Dermis microvascular lymphatic vessel endothelial cell (primary cell): ENCODE measurements around the gene LILRB1. TPM values are rescaled to one million over a fixed set of nuclear protein-coding genes. Genes with fewer than 3 reads are reported as not detected.
A peak's percentile ranks its signal among the peaks of the same experiment; 100 is the strongest.
"Not testable (repeated sequence)": the region's sequence is repeated elsewhere in the genome, so short reads cannot be mapped to it uniquely, and the experiment has no call there.

Experiments used
- DNase-seq, 2 donors: peaks; one replicate each; pipeline versions ENCODE4 v3.0.0 to v3.0.0-alpha.2; 2010; ENCODE audit warnings: low read depth in 2 of 2
- total RNA-seq: library from RNA; depleted of rRNA; stranded (reverse); fragments of >200 nt; gene quantifications from 2 replicates; pipeline ENCODE4 v1.2.1, GENCODE V29; 2014

The LILRB1 gene
- total RNA-seq, 1 donor from 2014 or later = not detected

DNA sequence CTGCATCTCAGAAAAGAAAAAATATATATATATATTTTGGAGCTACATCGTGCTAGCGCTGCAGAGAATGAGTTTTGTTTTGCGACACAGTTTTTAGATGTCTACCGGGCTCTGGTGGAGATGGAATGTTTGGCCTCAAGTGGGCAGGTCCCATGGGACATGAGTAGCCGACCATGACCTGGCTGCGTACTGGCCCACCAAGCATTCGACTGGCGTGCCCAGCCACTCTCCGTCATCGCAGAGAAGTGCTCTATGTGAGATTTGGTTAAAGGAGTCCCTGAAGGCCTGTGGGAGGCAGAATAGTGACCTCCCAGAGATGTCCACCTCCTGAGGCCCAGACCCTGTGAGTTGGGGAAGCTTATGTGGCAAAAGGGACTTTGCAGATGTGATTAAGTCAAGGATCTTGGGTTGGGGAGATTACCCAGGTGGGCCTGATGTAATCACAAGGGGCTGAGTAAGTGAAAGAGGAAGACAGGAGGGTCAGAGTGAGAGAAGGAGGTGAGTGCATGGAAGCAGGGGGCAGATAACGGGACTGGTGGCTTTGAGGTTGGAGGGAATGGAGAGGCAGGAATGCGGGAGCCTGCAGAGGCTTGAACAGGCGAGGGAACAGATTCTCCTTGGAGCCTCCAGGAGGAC is 31.7 kb downstream of the LILRB1 start:
- no peak for DNase-seq

DNA sequence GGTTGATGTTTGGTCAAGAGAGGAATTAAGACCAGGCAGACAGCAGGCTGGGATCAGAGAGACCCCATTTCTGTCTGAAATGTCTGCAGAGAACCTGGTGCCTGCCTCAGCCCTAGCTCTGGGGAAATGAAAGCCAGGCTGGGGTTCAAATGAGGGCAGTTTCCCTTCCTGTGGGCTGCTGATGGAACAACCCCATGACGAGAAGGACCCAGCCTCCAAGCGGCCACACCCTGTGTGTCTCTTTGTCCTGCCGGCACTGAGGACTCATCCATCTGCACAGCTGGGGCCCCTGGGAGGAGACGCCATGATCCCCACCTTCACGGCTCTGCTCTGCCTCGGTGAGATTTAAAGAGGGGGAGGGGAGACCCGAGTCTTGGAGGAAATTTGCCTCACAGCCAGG is 32.4 kb downstream of the LILRB1 start, which contains the start of gene LILRB4:
TSS of gene LILRB4 (plus strand) at position 256 of the 400 bp plus-strand sequence. CDS start at position 305, 49 bp downstream.
- DNase-seq = no peak

GRCh38 chr19:54665530-54665929 is 35.2 kb downstream of the LILRB1 start:
- DNase-seq = no peak

DNA sequence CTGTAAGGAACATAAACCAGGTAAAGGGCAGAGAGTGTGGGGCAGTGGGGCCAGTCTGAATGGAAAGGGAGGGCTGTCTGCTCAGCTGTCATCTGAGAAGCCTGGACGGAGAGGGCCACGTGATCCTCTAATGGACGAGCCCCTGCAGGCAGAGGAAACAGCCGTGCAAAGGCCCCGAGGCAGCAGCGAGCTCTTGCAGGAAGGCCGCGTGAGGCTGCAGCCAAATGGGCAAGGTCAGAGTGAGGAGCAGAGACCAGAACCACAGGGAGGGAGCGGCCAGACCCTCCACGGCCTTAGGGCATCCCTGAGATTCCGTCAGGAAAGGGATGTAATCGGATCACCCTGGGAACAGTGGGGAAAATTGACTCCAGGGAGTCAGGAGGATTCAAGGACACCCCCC is 36.9 kb downstream of the LILRB1 start:
- no peak for DNase-seq

DNA sequence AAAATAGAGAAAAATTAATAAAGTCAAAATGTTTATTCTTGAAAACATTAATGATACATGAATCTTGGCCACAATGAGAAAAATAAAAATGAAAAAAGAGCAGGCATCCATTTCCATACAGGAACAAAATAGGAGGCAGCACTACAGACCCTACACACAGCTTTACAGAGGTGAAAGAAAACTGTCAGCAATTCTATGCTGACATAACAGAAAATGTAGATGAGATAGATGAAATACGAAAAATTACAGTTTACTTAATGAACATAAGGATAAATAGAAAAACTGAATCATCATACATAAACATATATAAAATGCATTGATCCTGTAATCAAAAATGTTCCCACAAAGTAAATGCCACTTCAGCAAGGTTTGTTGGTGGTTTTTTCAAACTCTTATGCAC is 38.1 kb downstream of the LILRB1 start:
- no peak for DNase-seq

DNA sequence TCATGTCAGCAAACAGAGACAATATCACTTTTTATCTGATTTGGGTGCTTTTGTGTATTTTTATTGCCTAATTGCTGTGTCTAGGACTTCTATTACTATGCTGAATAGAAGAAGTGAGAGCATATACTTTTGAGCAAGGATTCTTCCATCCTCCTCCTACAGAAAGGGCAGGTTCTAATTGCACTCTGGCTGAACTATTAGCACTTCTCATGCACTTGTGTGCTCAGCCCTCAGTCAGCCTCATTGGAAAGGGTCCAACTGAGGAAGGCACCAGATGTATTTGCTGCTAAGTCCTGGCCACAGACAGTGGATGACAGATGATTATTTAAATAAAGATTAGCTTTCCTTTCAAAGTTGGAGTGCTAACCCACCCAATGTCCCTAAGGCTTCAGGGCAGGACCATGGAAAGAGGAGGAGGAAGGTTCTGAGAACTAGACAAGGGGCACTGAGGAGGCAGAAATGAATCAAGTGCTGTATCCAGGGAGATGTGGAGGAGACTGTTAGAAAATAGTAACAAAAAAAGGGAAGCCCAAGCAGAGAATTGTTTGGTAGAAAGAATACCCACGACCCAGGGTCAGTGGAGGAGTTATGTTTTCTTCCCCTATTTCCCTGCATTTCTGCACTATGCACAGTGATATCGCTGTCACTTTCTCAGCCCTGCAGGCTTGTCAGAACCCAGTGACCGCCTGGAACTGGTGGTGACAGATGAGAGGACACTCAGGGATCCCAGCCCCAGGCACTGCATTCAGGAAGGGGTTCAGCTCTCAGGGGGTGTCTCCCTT is 40.5 kb downstream of the LILRB1 start:
- no peak for DNase-seq

- no peak for DNase-seq
Observed at GRCh38 chr19:54673222-54673621, 42.9 kb downstream of the LILRB1 start.

DNA sequence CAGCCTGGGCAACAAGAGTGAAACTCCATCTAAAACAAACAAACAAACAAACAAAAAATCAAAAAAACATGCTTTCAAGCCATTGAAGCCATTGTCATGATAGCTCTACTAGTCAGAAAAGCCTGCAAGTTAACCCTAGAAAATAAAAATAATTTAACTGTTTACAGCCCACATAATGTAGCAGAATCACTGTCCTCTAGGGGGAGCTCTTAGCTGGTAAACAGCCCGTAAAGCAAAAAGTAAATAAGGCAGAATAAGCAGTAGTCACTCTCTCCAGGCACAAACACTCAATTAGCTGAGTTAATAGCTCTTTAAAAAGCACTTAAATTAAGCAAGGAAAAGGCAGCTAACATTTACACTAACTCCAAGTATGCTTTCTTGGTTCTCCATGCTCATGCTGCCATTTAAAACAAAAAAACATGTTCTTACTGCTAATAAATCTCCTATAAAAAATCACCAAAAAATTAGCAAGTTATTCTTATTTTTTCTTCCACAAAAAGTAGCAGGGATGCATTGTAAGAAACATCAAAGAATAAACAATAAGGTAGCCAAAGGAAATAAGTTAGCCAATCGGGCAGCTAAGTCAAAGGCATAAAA is 43.8 kb downstream of the LILRB1 start:
- DNase-seq = peak; percentile 11 to 52

GRCh38 chr19:54676210-54676834 is 46.0 kb downstream of the LILRB1 start:
- peak; percentile 27 to 50 for DNase-seq

DNA sequence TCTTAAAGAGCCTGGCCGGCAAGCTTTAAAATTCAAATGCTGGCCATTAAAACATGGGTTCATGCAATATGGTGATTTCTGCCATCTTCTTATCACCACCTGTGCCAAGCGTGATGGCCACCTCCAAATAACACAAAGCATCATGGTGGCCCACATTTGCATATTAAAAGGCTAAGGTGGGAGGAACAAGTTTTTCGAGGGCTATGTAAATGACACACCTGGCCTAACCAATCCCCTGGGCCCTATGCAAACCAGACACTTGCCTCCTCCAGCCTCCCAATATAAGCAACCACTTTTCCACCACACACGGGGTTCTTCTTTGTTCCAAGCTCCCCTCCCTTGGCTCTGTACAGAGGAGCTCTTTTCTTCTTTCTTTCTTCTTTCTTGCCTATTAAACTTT is 46.9 kb downstream of the LILRB1 start:
- DNase-seq = no peak

GRCh38 chr19:54681596-54681995 is 51.3 kb downstream of the LILRB1 start:
- not testable (repeated sequence) for DNase-seq

GRCh38 chr19:54682306-54682856 is 52.1 kb downstream of the LILRB1 start:
- no peak for DNase-seq

DNA sequence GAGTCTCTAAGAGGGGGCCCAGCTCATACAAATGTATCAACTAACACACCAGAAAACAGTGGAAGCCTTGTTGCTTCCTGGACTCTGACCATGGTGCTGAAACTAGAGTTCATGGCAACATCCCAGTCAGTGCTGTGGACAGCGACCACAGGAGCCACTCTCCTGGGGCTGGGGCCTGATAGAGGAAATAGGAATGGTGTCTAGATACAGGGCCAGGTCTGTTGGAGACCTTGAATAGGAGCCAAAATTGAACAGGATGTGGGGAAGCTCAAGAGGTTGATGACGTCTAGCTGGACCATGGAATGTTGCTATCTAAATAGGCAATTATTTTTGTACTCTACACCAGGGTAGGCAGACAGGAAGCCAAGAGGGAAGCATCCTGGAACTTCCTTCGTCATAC is 54.2 kb downstream of the LILRB1 start:
- DNase-seq = peak; percentile 40 to 60

Other genes starting within 250 kb of the LILRB1 start
- gene TTYH1, start 215.0 kb upstream of the LILRB1 start, total RNA-seq = under 0.01 TPM in 1 of 2 replicates, not detected in the other
- 13.5 and 31.9 TPM in 2 replicates for gene LENG8, start 181.3 kb upstream of the LILRB1 start, total RNA-seq
- 4.0 and 4.9 TPM in 2 replicates for gene LENG9, start 166.7 kb upstream of the LILRB1 start, total RNA-seq
- 42.6 and 112 TPM in 2 replicates for gene CDC42EP5, start 157.2 kb upstream of the LILRB1 start, total RNA-seq
- gene LAIR2, start 127.7 kb upstream of the LILRB1 start, total RNA-seq = not detected in 2 replicates
- gene LILRA2, start 56.7 kb upstream of the LILRB1 start, total RNA-seq = not detected in 2 replicates
- not detected in 2 replicates for gene LILRA1, start 36.9 kb upstream of the LILRB1 start, total RNA-seq
- gene LILRB4, start 32.5 kb downstream of the LILRB1 start, total RNA-seq = not detected in 2 replicates
- not detected in 2 replicates for gene KIR3DL3, start 94.0 kb downstream of the LILRB1 start, total RNA-seq
- not detected in 2 replicates for gene KIR2DL3, start 108.0 kb downstream of the LILRB1 start, total RNA-seq
- not detected in 2 replicates for gene KIR2DL1, start 139.3 kb downstream of the LILRB1 start, total RNA-seq
- not detected in 2 replicates for gene KIR2DL4, start 173.1 kb downstream of the LILRB1 start, total RNA-seq
- gene KIR3DL1, start 186.0 kb downstream of the LILRB1 start, total RNA-seq = not detected in 2 replicates
- not detected in 2 replicates for gene KIR2DS4, start 202.2 kb downstream of the LILRB1 start, total RNA-seq
- not detected in 2 replicates for gene KIR3DL2, start 220.0 kb downstream of the LILRB1 start, total RNA-seq
- gene FCAR, start 243.8 kb downstream of the LILRB1 start, total RNA-seq = not detected in 2 replicates